Occipital lobe (tissue), 2 donors: Measurements from ENCODE around the gene CACNA1A. TPM values are rescaled to one million over a fixed set of nuclear protein-coding genes. Genes with fewer than 3 reads are reported as not detected.
"Not testable (repeated sequence)": the region's sequence is repeated elsewhere in the genome, so short reads cannot be mapped to it uniquely, and the experiment has no call there.

Experiments
- DNase-seq: peaks from one replicate; lab custom pipeline; 2025; lab: John Stamatoyannopoulos, UW
- total RNA-seq: library from RNA; depleted of rRNA; stranded (reverse); fragments of >200 nt; gene quantifications from one replicate; pipeline ENCODE4 v1.2.3, GENCODE V29; 2014

The CACNA1A gene
- total RNA-seq, 1 donor from 2014 or later, result 31.4 TPM

DNA sequence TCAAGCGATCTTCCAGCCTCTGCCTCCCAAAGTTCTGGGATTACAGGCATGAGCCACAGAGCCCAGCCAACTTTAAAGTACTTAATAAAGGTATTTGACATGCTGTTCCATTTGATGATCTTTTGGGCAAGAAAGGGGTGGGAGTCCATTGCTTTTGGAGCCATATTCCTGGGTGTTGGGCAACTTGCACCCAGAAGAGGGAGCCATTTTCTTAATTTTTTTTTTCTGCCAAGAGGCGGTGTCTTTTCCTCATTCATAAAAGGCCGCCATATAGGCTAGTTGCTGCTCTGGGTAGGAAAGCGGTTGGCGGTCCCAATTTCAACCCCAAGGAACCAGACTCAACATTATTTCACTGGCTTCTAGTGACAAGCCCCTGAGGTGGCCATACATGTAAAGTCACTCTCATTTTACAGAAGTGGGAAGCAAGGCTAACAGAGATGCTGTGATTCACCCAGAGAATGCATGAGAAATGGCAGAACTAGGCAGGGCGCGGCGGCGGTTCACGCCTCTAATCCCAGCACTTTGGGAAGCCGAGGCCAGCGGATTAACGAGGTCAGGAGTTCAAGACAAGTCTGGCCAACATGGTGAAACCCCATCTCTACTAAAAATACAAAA lies 139.6 kb downstream of the CACNA1A start:
- no peak for DNase-seq

DNA sequence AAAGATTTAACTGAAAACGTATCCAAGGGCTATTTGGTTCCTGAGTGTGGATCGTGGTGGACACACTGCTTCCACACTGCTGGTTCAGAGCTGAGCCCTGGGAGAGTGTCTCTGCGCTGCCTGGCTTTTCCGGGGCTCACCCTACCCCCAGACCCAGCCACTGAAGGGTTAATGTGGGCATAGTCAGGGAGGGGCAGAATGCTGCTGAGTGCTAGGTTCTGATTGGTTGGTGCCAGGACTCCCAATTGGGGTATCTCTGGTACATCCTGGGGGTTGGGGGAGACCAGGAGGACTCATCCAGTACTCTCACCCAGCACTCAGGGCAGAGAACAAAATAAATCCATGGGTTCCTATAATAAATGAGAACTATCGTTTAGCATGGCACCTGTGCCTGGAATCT lies 142.3 kb downstream of the CACNA1A start:
- no peak for DNase-seq

DNA sequence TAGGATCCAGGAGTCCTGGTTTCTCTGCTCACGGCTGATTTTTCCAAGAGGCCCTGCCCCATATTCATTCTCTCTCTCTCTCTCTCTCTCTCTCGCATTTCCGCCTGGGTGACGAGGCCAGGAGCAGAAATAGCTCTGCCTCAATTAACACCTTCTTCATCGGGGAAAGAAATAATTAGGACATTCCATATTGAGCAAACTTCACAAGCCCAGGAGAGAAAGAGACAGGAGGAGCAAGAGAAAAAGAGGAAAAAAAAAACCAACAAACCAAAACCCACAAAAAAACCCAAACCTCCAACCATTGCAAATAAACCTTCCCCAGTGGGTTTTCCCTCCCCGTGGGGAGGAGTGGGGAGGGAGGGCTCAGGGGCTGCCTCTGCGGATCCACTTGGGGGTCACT lies 143.0 kb downstream of the CACNA1A start:
- peak; percentile 14 for DNase-seq

DNA sequence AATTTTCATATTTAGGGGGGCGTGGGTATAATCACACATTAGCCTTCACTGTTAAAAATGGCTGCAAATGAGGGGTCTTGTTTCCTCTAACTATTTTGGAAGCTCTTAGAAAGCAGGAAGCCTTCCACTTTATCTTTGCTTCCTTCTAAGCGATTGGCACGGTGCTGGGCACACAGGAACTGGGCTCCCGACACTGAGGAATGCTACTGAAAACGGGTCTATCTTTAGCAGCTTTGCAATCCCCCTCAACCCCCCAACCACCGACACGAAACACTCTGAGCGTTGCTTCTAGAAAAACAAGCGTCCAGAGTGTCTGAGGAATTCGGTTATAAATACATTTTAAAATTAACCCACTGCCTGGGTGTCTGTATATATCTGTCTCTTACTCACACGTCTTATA lies 143.6 kb downstream of the CACNA1A start:
- no peak for DNase-seq

DNA sequence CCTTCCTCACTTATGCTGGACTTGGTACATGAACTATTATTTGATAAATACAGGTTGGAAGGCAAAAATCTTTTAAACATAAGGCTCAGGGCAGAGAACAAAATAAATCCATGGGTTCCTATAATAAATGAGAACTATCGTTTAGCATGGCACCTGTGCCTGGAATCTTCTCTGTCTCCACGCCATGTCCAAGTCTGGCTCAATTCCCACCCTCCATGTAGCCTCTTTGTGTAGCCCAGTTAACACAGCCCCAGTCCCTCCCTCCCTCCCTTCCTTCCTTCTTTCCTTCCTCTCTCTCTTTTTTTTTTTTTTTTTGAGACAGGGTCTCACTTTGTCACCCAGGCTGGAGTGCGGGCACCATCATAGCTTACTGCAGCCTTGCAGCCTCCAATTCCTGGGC lies 144.6 kb downstream of the CACNA1A start:
- not testable (repeated sequence) for DNase-seq

DNA sequence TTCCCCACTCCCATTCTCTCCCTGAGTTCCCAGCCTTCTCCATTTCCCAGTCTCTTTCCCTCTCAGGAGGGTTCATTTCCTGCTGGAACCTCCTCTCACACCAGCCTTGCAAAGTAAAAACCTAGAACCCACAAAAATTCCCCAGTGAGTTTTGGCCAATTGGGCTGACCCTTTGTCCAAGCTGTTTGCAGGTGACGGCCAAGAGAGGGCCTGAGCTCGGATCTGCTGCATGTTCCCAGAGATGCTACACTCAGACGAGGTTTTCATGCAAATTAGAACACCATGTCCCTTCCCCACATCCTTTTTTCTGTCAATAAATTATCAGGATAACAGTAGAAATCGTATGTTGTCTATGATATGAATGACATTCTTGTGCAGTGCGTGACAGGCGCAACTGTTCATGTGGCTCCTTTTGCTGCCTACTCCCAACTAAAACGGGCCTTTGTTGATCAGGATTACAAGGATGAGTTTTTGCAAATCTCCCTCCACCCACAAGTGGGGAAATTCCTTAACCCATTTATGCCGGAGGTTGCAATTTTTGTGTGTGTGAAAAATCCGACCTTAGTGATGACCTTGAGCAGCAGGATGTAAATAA lies 149.5 kb downstream of the CACNA1A start:
- no peak for DNase-seq

DNA sequence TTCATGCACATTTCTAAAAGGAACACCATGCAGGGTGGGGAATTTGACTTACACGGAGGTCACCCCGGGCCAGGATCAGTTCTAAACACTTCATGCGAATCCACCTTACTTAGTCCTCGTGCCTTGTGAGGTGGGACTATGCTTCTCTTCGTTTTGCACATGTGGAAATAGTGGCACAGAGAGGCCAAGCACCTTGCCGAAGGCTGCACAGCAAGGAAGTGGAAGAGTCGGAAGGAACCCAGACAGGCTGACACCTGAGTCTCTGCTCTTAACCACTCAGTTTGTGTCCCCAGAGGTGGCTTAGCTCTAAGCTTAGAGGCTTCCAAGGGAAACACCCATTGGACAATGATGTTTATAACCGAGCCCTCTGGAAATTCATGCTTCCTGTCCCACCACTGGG lies 150.1 kb downstream of the CACNA1A start:
- no peak for DNase-seq

DNA sequence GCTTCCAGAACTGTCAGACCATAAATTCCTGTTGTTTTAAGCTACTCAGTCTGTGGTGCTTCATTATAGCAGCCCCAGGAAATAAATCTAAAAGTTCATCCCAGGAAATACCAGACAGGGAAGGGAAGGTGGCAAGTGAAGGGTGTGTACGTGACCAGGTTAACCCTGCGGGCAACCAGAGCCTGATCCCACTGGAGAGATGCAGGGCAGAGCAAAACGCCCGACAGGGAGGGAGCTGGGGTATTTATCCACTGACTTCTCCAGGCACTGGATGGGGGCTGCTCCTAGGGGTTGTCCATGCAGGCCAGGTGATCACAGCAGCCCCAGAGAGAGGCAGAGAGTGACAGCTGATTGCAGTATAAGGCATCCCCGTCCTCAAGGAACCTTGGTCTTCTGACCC lies 150.9 kb downstream of the CACNA1A start:
- no peak for DNase-seq

DNA sequence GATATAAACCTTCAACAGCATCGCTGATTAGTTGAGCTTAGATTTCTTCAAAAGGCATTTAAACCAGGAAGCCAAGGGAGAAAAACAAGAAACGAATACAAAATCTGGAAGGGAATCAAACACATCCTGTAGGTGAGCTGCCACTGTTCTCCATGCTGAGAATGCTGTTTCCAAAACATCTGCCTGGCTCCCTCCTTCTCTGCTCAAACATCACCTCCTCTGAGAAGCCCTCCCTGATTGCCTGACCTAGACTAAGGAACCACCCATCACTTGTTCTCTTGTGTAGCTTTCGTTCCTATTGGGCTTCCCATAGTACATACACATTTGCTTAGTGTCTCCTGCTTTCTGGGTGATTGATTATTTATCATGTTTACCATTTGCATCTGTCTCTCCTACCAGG lies 152.7 kb downstream of the CACNA1A start:
- no peak for DNase-seq

DNA sequence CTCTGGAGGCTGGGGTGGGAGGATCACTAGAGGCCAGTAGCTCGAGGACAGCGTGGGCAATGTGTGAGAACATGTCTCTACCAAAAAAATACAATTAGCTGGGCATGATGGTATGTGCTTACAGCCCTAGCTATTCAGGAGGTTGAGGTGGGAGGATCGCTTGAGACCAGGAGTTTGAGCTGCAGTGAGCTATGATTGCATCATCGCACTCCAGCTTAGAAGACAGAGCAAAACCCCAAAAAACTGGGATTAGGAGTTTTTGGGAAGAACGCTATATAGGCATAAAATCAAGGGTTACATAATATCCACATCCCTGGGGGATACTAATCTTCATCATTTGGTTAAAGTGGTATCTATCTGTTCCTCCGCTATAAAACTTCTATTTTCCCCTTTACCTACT lies 155.5 kb downstream of the CACNA1A start:
- DNase-seq, result no peak

DNA sequence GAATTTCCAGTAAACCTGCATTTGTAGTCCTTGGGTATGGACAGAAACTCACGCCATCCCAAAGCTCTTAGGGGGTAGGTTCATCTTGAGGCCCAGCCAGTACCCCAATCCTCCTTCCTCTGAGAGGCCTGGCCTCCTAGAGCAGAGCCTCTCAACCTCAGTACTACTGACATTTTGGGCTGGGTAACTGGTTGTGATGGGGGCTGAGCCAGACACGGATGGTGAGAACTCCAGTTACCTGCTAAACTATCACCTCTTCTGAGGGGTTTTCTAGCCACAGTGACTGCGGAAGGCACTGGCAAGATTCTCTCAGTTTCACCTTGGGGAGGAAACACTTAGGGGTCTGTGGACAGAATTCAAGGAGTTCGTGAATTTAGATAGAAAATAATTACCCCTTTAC lies 156.2 kb downstream of the CACNA1A start:
- DNase-seq, result no peak

DNA sequence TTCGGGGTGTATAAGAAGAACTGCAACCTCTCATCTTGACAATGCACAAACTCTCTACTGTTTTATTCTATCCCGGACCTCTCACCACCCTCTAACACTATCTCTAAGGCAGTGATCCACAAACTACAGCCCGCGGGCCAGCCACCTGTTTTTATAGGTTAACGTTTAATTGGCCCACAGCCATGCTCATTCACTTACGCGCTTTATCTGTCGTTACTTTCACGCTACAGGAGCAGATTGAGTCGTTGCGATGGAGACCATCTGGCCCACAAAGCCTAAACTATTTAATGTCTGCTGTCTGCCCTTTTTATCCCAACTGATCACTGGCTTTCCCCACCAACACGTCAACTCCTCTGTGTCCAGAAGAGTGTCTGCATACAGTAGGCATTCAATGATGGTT lies 158.9 kb downstream of the CACNA1A start:
- DNase-seq, result no peak

DNA sequence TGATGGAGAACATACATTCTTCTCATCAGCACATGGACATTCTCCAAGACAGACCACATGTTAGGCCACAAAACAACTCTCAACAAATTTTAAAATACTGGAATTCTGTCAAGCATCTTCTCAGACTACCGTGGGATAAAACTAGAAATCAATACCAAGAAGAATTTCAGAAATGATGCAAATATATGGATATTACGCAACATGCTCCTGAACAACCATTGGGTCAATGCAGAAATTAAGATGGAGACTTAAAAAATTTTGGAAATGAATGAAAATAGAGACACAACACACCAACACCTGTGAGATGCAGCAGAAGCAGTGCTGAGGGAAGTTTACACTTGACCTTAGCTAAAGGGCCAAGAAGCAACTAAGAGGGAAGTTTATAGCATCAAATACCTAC lies 162.8 kb downstream of the CACNA1A start:
- no peak for DNase-seq

DNA sequence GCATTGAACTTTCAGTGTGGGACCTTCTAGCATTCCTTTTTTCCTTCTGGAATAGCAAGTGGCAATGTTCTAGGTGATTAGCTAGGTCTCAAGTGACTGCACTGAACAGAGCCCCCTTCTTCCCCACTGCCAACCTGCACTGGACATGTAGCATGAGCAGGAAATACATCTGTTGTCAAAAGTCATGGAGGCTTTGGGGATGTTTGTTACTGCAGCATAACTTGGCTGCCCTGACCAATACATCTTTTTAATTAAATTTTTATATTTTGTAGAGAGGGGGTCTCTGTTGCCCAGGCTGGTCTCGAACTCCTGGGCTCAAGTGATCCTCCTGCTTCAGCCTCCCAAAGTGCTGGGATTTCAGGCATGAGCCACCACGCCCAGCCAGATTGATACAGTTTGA lies 163.6 kb downstream of the CACNA1A start:
- no peak for DNase-seq

DNA sequence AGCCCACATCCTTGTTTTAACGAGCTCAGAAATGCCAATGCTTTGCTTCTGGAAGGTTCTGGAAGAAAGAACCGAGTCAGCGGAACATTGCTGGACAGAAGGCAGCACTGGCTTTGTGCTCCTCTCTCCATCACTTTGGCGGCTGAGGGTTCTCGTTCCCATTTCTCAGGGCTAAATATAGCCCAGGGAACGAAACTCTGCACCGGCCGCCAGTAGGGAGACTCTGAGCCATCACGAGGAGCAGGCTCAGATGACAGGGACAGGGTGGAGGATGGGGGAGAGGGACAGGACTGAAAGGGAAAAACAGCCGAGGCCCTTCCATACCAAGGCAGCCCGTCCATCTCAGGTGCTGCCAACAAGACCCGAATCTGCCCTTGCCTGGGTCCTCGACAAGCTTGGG lies 166.4 kb downstream of the CACNA1A start:
- peak; percentile 62 for DNase-seq

DNA sequence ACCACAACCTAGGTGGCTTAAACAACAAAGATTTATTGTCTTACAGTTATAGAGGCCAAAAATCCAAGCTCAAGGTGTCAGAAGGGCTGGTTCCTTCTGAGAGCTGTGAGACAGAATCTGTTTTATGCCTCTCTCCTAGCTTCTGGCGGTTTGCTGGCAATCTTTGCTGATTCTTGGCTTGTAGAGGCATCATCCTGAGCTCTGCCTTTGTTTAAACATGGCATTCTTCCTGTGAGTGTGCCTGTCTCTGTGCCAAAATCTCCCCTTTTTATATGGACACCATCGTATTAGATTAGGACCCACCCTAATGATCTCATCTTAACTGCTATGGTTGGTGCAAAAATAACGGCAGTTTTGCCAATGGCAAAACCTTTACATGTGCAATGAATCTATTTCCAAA lies 169.1 kb downstream of the CACNA1A start:
- no peak for DNase-seq

DNA sequence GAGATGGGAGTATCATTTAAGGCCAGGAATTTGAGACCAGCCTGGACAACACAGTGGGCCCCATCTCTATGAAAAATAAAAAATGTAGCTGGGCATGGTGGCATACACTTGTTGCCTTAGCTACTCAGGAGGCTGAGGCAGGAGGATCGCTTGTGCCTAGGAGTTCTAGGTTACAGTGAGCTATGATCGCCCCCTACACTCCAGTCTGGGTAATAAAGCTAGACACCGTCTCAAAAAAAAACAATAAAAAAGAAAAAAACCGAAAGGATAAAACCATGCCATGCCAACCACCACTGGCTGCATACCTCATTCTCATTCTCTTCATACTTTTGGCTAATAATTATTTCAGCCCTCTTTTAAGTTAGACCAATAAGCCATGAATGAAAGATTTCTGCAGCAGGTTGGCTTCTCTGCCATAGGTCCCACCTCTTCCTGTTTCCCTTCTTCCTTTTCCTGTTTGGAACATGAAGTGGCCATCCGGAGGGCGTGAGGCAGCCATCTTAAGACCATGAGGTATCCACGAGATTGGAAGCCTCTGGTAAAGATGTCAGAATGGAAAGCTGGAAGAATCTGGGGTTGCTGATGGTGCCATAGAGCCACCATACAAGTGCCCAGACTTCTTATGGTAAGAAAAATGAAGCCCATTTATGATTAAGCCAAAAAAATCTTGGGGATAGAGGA lies 171.3 kb downstream of the CACNA1A start:
- no peak for DNase-seq

DNA sequence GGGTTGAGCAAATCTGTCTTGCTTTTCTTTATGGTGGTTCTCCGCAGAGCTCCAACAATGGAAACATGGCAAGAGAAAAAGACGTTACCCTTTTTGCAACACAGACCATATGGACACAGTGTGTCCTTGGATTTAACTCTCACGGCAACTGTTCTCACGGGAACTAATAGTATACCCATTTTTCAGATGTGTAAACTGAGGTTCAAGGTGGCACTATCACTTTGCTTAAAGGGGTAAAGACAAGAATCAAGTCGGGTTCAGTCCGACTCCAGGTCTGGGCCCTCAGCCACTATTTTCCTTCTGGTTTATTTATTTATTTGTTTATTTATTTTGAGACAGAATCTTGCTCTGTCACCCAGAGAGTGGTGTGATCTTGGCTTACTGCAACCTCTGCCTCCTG lies 176.0 kb downstream of the CACNA1A start:
- DNase-seq, result no peak

DNA sequence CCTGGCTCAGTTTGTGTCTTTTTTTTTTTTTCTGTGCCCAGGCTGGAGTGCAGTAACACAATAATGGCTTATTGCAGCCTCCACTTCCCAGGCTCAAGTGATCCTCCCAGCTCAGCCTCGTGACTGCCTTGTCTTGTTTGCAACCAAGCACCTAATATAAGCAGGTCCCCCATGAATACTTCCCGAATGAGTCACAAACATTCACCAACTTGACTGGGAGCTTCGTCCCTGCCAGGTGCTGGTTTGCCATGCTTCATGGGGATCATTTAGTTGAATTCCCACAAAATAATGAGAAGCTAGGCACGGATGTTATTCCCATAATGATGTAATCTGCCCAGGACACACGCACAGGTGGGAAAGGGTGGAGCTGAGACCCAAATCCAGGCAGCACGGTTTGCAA lies 176.5 kb downstream of the CACNA1A start:
- no peak for DNase-seq

DNA sequence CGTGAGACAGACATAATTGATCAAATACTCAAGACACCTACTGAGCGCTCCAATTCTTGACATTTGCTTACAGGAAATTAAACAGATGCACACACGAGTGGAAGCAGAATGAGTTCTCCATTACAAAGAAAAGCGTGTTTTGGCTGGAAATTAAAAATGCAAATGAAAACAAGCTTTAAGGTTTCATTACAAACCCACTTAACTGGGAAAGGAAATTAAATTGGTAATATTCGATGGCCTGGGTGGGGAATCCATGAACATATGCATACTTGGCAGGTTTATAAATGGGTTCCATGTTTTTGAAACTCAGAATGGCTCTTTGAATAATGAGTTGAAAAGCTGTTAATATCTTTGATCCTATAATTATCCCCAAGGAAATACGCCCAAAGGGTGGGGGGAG lies 178.0 kb downstream of the CACNA1A start:
- no peak for DNase-seq

DNA sequence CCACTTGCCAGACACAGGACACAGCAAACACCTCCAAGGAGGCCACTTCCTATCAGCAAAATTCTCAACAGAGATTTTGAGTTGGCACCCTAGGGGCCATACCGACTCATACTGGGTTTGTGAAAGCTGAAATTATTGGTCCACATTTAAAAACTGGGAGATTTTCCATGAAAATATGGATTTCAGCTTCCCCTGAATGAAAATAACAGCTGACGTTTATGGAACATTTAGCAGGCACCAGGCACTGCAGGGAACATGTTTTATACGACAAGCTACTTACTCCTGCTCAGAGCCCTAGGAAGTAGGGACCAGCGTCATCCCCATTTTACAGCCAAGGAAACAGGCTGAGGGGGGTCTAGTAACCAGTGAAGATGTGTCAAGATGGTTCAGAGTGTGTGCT lies 186.8 kb downstream of the CACNA1A start:
- no peak for DNase-seq

DNA sequence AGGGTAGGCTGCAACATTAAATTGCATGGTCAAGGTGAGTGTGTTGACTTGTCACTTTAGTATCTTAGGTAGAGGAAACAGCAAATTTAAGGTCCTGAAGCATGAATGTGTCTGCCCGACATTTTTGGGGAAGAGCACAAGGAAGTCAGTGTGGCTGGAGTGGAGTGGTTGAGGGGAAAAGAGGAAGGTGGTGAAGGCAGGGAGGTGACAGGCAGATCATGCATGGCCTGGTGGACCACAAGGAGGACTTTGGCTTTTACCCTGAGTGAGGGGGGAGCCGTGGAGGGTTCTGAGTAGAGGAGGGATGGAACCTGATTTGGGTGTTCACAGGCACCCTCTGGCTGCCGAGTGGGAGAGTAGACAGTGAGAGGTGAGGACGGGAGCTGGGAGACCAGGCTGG lies 188.1 kb downstream of the CACNA1A start:
- no peak for DNase-seq

DNA sequence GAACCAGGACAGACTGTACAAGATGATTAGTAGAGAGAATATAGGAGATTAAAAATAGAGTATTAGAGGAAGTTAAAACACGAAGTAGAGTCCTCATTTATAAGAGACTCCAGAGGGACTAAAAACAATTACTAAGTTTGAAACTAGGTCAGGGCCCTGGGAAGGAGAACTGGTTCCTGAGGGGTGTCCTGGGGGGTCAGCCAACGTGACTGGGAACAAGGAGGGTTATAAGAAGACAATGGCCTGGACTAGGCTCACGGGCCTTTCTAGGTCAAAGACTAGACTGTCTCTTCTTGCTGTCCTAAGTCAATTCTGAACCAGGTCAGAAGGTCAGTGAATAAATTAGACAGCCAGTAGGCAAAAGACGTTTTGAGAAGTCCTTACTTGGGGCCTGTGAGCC lies 190.8 kb downstream of the CACNA1A start:
- no peak for DNase-seq
